ENCODE data around the gene LILRA5.
"Not testable (repeated sequence)": the region's sequence is repeated elsewhere in the genome, so short reads cannot be mapped to it uniquely, and the experiment has no call there.

Gene LILRA5

GRCh38 chr19:54312436-54313377 is at the start of gene LILRA5:
Gene LILRA5, minus strand, starts transcription at chr19:54313166. Its CDS starts 147 bp downstream, at chr19:54313019.
- no peak for DNase-seq (ENCODE audit: low spot score)

DNA sequence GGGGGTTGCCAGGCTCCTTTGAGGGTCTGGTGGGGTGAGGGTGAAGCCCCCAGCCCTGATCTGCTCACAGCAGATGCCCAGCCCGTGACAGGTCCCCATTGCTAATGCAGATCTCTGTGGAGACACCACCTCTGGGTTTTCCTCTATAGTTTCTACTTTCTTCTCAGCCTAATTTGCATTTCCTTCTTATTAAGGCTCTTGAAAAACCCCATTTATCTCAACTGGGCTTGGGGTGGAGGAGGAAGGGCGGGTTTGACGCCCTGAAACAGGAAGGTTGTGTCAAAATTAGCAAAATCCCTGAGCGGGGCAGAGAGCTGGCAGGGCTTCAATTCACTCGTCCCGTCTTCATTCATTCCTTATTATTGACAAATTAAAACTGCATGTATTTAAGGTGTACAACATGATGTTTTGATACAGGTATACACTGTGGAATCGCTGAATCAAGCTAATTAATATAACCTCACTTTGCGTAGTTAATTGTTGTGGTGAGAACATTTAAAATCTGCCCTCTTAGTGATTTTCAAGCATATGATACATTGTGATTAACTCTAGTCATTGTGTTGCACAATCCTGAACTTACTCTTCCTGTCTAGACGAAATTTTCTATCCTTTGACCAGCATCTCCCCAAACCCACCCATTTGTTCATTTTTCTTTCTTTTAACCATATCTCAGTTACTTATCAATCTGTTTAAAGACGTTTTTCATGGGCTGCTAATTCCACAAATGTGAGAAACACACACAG is 48.9 kb upstream of the LILRA5 start:
- not testable (repeated sequence) for DNase-seq (ENCODE audit: low spot score)

DNA sequence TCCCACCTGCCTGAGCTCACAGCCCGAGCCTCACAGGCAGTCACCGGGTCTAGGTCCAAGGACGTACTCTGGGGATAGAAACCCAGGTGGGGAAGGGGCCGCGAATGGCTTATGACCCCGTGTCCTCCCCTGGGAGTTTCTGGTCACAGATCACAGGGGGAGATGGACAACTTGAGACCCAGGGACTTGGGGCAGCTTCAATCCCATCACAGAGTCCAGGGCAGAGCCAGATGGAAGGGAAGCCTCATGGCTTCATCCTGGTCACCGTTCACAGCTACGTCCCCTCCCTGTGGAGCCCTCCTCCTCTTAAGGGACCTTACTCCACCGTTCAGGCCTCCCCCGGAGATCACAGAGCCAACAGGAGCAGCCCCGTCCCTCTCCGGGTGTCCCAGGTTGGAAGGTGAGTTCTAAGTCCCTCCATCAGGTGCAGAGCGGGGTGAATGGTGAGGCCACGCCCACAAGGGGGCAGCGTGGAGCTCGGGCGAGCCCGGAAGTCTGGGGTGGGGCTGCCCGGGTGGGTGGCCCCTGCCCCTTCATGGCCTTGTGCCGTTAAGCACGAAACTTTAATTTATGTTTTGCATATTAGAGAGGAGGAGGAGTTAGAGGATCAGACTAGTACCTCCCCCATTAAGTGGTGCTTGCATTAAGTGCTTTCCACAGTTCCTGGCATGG is 46.3 kb upstream of the LILRA5 start:
- not testable (repeated sequence) for DNase-seq (ENCODE audit: low spot score)

DNA sequence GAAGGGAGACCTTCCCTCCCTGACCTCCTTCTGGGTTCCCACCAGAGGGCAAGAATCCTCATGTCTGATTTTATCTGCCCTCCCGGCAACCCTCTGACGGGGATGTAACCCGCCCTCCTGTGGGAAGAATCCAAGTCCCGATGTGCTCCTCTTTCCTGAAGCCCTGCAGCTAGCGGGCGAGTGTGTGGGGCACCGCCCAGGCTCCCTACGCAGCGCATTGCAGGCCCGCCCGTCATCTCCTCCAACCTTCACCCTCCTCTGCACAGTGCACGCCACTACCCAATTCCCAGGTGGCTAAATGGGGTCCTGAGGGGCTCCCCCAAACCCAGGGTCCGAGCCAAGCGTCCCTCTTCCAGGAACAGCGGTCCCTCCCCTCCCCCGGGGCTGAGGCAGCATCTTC is 44.4 kb upstream of the LILRA5 start:
- DNase-seq (ENCODE audit: low spot score): no peak

GRCh38 chr19:54356444-54357056 is 43.6 kb upstream of the LILRA5 start:
- DNase-seq (ENCODE audit: low spot score): no peak

GRCh38 chr19:54355675-54356074 is 42.7 kb upstream of the LILRA5 start:
- DNase-seq (ENCODE audit: low spot score): no peak

DNA sequence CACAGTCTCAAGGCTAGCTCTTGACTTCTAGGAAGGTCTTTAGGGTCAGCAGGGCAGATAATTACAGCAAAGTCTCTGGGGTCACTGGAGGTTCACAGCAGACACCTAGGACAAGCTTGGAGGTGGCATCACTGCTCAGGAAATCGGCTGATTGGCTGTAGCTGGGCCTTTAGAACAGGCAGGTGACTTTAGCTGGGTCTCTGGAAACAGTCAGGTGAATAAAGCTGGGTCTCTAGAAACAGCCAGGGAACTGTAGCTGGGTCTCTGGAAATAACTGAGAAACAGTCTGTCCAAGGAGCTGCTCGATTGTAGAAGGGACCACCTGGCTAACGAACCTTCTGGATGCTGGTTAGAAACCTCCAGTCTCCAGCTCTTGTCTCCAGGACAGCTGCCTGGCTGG is 41.8 kb upstream of the LILRA5 start:
- DNase-seq (ENCODE audit: low spot score): no peak

- DNase-seq (ENCODE audit: low spot score): no peak
These were observed 39.6 kb upstream of the LILRA5 start for GRCh38 chr19:54352546-54352945.

- DNase-seq (ENCODE audit: low spot score): no peak
These were observed 39.1 kb upstream of the LILRA5 start for GRCh38 chr19:54352041-54352440.

DNA sequence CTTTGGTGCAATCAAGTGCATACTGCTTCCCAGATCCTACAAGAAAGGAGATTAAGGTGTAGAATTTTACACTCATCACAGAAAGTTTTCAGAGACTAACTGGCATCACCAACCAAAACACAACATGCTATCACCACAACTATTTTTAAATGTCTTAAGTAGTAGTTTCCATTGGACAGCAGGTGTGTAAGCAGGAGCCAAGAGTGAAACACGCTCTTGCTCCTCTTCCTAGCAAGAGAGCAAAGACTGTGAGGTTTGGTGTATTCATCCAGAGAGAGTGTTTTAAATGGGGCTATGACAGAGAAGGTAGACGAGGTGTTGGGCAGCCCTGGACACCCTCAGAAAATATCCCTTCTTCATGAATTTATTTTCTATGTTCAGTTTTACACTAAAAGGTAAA is 38.5 kb upstream of the LILRA5 start:
- DNase-seq (ENCODE audit: low spot score): no peak

DNA sequence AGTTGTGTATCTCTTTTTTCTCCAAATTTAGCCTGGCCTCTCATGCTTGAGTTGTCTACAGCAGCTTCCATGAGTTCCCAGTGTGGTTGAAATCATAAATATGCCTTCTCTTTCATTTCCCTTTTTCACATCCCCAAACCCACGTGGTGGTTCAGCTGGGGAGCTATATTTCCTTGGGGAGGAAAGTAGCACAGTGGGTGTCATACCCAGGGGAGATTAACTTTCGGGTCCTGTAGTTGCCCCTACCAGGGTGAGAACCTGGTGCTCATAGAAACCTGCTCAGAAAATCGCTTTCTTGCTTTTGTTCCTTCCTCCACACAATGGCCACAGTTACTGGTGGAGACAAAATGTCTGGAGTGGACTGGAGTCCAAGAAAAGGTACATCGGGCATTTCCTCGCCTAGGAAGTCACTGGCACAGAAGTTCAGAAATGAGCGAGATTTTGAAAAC is 33.0 kb upstream of the LILRA5 start:
- no peak for DNase-seq (ENCODE audit: low spot score)

DNA sequence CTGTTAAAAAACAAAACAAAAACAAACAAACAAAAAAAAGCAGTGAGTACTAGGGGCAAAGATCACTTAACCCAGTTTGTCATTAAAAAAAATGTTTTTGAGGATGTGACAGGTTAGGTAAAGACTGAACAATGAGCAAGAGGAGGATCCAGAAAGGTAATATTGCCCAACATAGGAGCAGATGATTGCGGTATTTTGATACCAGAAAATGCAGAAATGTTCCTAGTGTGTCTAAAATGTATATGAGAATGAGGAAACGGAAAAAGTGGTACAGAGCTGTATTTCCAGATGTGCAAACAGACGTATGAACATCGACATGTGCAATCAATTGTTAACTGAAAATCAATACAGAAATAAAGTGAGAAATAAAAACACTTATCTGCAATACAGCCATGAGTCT is 30.9 kb upstream of the LILRA5 start:
- DNase-seq (ENCODE audit: low spot score): no peak

DNA sequence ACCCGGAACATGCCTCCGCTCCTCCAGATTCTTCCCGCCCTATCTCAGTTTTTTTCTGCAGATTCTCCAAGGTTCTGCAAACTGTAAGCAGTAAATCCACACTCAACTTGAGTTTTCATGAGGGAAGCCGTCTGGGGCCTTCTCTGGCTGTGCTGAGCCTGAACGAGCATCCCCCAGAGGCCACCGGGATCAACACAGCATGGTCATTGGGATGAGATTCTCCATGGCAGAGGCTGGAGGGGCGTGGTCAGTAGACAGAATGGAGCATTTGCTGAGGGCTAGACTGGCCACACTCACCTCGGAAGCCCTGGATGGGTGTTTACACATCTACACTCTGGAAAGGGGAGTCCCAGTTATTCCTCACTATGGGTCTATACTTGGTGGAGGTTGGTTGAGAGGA is 28.3 kb upstream of the LILRA5 start:
- no peak for DNase-seq (ENCODE audit: low spot score)

DNA sequence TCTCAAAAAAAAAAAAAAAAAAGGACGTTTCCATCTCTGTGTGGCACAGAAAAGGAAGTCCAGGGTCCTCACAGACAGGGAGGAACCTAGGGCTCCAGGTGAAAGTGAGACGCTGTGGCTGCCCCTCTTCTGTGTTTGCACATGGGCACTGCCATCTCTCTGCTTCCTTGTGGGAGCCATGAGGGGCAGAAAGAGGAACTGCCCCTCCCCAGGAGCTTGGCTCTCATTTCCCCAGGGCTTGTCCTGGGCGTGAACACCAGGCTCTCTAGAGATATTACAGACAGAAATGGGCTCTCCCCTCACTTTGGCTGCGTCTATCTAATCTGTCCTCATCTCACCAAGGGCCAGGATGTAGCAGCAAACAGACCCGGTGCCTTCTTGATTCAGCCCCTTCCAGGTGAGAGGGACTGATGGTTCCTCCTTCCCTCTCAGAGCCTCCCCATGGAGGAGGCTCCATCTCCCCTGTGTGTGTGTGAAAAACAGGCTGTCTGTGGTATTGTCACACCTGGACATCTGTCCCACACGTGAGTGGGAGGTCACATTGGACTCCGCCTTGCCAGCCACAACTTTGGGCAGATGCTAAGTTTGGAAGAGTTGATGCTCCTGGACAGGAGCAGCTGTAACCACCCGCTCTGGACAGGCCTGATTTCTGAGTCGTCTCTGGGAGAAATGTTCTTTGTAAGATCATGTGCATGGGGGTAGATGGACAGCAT is 26.8 kb upstream of the LILRA5 start:
- DNase-seq (ENCODE audit: low spot score): no peak

- DNase-seq (ENCODE audit: low spot score): no peak
These were observed 25.6 kb upstream of the LILRA5 start for GRCh38 chr19:54338521-54338920.

DNA sequence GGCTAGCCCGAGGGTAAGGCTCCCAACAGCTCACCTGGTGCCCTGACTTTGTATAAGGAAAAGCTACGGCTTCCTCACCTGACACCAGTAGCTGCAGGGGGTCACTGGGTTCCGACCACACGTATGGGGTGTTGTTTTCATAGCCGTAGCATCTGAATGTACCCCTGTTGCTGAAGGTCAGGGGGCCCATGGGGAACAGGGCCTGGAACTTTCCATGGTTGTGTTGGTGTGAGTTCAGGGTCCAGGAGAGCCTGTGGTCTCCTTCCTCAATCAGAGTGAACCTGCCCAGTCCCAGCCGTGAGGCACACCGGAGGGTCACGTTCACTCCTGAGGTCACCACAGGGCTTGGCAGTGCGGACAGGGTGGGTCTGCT is 24.9 kb upstream of the LILRA5 start:
- no peak for DNase-seq (ENCODE audit: low spot score)

DNA sequence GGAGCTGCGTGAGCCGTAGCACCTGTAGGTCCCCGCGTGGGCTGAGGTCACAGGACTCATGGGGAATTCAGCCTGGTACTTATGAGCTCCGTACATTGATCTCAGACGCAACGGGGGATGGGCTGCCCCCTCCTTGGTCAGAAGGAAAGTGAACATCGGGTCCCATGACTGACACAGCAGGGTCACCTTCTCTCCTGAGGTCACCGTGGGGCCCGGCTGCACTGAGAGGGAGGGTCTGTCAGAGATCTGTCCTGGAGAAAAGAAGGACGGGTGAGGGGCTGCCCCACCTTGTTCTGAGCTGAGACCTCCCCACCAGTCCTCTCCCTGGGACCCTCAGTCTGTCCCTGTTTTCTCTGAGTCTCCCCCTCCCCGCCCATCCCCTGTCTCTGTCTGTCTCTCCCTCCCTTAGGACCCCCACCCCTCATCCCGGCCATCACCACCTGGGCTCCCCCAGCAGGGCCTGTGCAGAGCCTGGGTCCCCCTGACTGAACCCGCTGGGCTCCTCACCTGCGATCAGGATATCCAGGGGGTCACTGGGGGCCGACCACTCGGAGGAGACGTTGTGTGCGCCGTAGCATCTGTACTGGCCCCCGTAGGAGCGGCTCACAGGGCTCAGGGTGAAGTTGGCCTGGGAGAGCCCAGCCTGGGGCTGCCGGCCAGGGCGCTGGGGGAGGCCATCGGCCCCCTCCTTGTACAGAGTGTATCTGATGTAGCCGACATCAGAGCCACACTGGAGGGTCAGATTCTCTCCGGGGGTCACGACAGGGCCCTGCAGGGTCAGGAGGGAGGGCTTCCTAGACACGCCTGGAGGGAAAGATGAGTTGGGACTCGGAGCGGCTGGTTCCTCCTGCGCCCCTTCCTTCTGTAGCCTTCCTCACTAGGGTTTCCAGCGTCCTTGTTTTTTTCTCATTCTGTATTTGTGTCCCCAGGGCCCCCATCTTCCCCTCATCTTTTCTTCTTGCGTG is 24.2 kb upstream of the LILRA5 start:
- no peak for DNase-seq (ENCODE audit: low spot score)

GRCh38 chr19:54335979-54336892 is 23.3 kb upstream of the LILRA5 start:
- DNase-seq (ENCODE audit: low spot score): no peak

DNA sequence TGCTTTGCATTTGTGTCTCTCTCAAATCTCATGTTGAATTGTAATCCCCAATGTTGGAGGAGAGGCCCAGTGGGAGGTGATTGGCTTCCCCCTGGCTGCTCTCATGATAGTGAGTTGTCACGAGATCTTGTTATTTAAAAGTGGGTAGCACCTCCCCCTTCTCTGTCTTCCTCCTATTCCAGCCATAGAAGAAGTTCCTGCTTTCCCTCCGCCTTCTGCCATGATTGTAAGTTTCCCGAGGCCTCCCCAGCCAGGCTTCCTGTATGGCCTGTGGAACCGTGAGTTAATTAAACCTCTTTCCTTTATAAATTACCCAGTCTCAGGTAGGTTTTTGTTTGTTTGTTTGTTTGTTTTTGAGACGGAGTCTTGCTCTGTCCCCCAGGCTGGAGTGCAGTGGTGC is 22.2 kb upstream of the LILRA5 start:
- DNase-seq (ENCODE audit: low spot score): no peak

Data from RKO (cell line).